B cell (primary cell): ENCODE measurements around the gene LAMC2. TPM values are rescaled to one million over a fixed set of nuclear protein-coding genes. Genes with fewer than 3 reads are reported as not detected.

Source experiments
- ATAC-seq: fragments of 200-7000 bp; cut with Tn5 transposase; one replicate; pipeline ENCODE4 v1.10.0; 2021; ENCODE audit warnings: low read depth, mild to moderate bottlenecking, moderate number of reproducible peaks, moderate library complexity
- CTCF ChIA-PET: fragments of 350-600 bp; sonication (Branson Sonifier 250); formaldehyde crosslinking; loops from one replicate; lab custom pipeline; 2021; ENCODE audit warnings: antibody characterized with exemption, inconsistent platforms; lab: Charles Lee
- POLR2A ChIA-PET: fragments of 350-600 bp; sonication (Branson Sonifier 250); formaldehyde crosslinking; loops from one replicate; lab custom pipeline; 2021; ENCODE audit warnings: antibody characterized with exemption; lab: Charles Lee
- DNase-seq: peaks from one replicate; pipeline ENCODE4 v3.0.0; 2013
- H2AFZ ChIP-seq: 2 replicates; pipeline ENCODE4 v1.6.1; 2012; ENCODE audit warnings: mild to moderate bottlenecking, low read depth, low read length; ENCODE audit not compliant: insufficient read depth, poor library complexity, severe bottlenecking
- H3K27ac ChIP-seq, 2 donors: 1 replicate in 1 of 2; 2 replicates in 1 of 2; pipeline ENCODE4 v1.5.1; 2012 to 2013; ENCODE audit warnings: low read length in 2 of 2, mild to moderate bottlenecking in 2 of 2, moderate library complexity in 1 of 2
- H3K27me3 ChIP-seq, 4 experiments: fragments of 200-600 bp in 1 of 4; sonication (generic) in 1 of 4; replicated peaks in 1 of 4; 1 replicate in 2 of 4; 2 replicates in 2 of 4; pipeline versions ENCODE4 v1.6.1 to v1.7.0; 2013 to 2016; ENCODE audit warnings: low read length in 3 of 4, mild to moderate bottlenecking in 2 of 4, mixed read lengths in 1 of 4, moderate library complexity in 1 of 4; ENCODE audit not compliant: insufficient read depth in 4 of 4, control insufficient read depth in 3 of 4; ENCODE audit errors: control extremely low read depth in 1 of 4
- H3K36me3 ChIP-seq, 2 experiments: replicated peaks in 1 of 2; 1 replicate in 1 of 2; 2 replicates in 1 of 2; pipeline versions ENCODE4 v1.6.1 to v1.7.1; 2013; ENCODE audit warnings: low read length in 1 of 2; ENCODE audit not compliant: insufficient read depth in 2 of 2, control insufficient read depth in 1 of 2; ENCODE audit errors: control extremely low read depth in 1 of 2, extremely low read depth in 1 of 2
- H3K4me1 ChIP-seq, 2 donors: fragments of 200-600 bp in 1 of 2; sonication (generic) in 1 of 2; 1 replicate in 1 of 2; 2 replicates in 1 of 2; pipeline versions ENCODE4 v1.5.1 to v1.6.1; 2013 to 2017; ENCODE audit warnings: low read length in 2 of 2; ENCODE audit not compliant: control insufficient read depth in 2 of 2, insufficient read depth in 2 of 2
- H3K4me2 ChIP-seq: replicated peaks from 2 replicates; pipeline ENCODE3; 2012; ENCODE audit warnings: mild to moderate bottlenecking, low read depth, low read length; ENCODE audit not compliant: poor library complexity, severe bottlenecking
- H3K4me3 ChIP-seq, 5 experiments: fragments of 200-600 bp in 1 of 5; sonication (generic) in 1 of 5; 1 replicate in 3 of 5; 2 replicates in 2 of 5; pipeline versions ENCODE4 v1.5.1 to v1.7.0; 2011 to 2016; ENCODE audit warnings: low read length in 4 of 5, mild to moderate bottlenecking in 4 of 5, low read depth in 2 of 5, control low read depth in 1 of 5, moderate library complexity in 1 of 5; ENCODE audit not compliant: insufficient read depth in 1 of 5; ENCODE audit errors: control extremely low read depth in 1 of 5, extremely low read depth in 1 of 5
- H3K79me2 ChIP-seq: fragments of 200-600 bp; sonication (generic); one replicate; pipeline ENCODE4 v1.6.0; 2016; ENCODE audit warnings: low read length; ENCODE audit not compliant: control insufficient read depth, insufficient read depth
- H3K9ac ChIP-seq: fragments of 200-600 bp; sonication (generic); 2 replicates; pipeline ENCODE4 v1.6.1; 2017; ENCODE audit warnings: mild to moderate bottlenecking, low read length, moderate library complexity
- H3K9me3 ChIP-seq, 3 donors: one replicate each; pipeline versions ENCODE4 v1.6.1 to v1.7.1; 2013; ENCODE audit warnings: low read length in 2 of 3; ENCODE audit not compliant: control insufficient read depth in 2 of 3, insufficient read depth in 1 of 3; ENCODE audit errors: control extremely low read depth in 1 of 3
- H4K20me1 ChIP-seq: 2 replicates; pipeline ENCODE4 v1.6.0; 2012; ENCODE audit warnings: mild to moderate bottlenecking, low read length; ENCODE audit not compliant: insufficient read depth, control insufficient read depth, poor library complexity, severe bottlenecking
- H3K27ac Mint-ChIP-seq: one replicate; pipeline ENCODE4 v1.8.0; 2021; ENCODE audit warnings: mixed read lengths
- H3K27me3 Mint-ChIP-seq: one replicate; pipeline ENCODE4 v1.8.0; 2021; ENCODE audit warnings: mixed read lengths
- H3K4me1 Mint-ChIP-seq: one replicate; pipeline ENCODE4 v1.8.0; 2021; ENCODE audit warnings: mixed read lengths
- H3K4me3 Mint-ChIP-seq: one replicate; pipeline ENCODE4 v1.8.0; 2021; ENCODE audit warnings: mixed read lengths
- H3K9me3 Mint-ChIP-seq: one replicate; pipeline ENCODE4 v1.8.0; 2022; ENCODE audit warnings: mixed read lengths; ENCODE audit not compliant: insufficient read depth
- CTCF ChIP-seq: fragments of 200-600 bp; IDR thresholded peaks from one replicate; pipeline ENCODE4 v1.8.0; 2022; ENCODE audit warnings: antibody characterized with exemption, mild to moderate bottlenecking
- EZH2 ChIP-seq: IDR thresholded peaks from 2 replicates; pipeline ENCODE4 v1.6.1; 2012; ENCODE audit warnings: borderline replicate concordance, low read depth, mild to moderate bottlenecking, moderate library complexity, low read length; ENCODE audit not compliant: insufficient read depth, poor library complexity, severe bottlenecking
- WGBS: methylation state at CpG from one replicate; pipeline ENCODE4 v1.1.5; 2013; ENCODE audit warnings: missing lambda C conversion rate; ENCODE audit not compliant: insufficient coverage; 5-methylcytosine and 5-hydroxymethylcytosine counted together
- intact Hi-C: fragments of 100-400 bp; cut with micrococcal nuclease; formaldehyde crosslinking; loops from one replicate; pipeline ENCODE4 v1.10.0; 2022
- polyA plus RNA-seq: library from polyadenylated mRNA; depleted of rRNA; stranded (reverse); fragments of >200 nt; gene quantifications from 2 replicates; pipeline ENCODE4 v1.2.3, GENCODE V29; 2012
- total RNA-seq, 2 donors: library from RNA; stranded (reverse); fragments of 120-200 nt in 1 of 2; gene quantifications; 1 replicate in 1 of 2; 2 replicates in 1 of 2; pipeline versions ENCODE4 v1.2.3 to v1.2.4, GENCODE V29; 2013 to 2022

Gene LAMC2
- total and polyA plus RNA-seq, 2 donors (not counting 1 experiment from before 2014, with no cell fraction given) = not detected

GRCh38 chr1:183223467-183223866 is 37.4 kb downstream of the LAMC2 start:
- intact Hi-C loops = no loop called here
- 74% methylated on average over 3 of the region's 3 CpGs for WGBS
- ChIA-PET CTCF (interaction anchor here (0.7 kb wide), 1 partner anchor 261 kb away, joined by 3 read pairs; no protein-coding TSS in a partner anchor), POLR2A (no interaction called here)
- Histone ChIP-seq H3K27ac (no peak overlapping the region), H3K4me2 (no peak overlapping the region), H3K27me3 (no peaks in the 10 kb centered on the region), H2AFZ (no peak overlapping the region), H3K9me3 (no peaks in the 10 kb centered on the region), H3K79me2 (no peaks in the 10 kb centered on the region), H4K20me1 (no peaks in the 10 kb centered on the region), H3K4me1 (peaks cover 0 to 4% of the 10 kb centered on the region in 2 donors), H3K4me3 (no peak overlapping the region), H3K9ac (no peak overlapping the region), H3K36me3 (no peaks in the 10 kb centered on the region)
- Mint-ChIP-seq H3K9me3 (no peaks in the 10 kb centered on the region), H3K27me3 (peaks cover 27% of the 10 kb centered on the region), H3K4me3 (no peak overlapping the region), H3K4me1 (peaks cover 9% of the 10 kb centered on the region), H3K27ac (no peak overlapping the region)
- ATAC-seq (no peak), DNase-seq (no peak)
- TF ChIP-seq EZH2 (no peak), CTCF (no peak)

- Histone ChIP-seq H3K9me3 (no peaks in the 10 kb centered on the region), H3K79me2 (no peaks in the 10 kb centered on the region), H3K27me3 (no peaks in the 10 kb centered on the region), H3K4me3 (no peak overlapping the region), H3K9ac (no peak overlapping the region), H2AFZ (no peak overlapping the region), H3K27ac (no peak overlapping the region), H3K4me1 (no peaks in the 10 kb centered on the region), H4K20me1 (no peaks in the 10 kb centered on the region), H3K4me2 (no peak overlapping the region), H3K36me3 (no peaks in the 10 kb centered on the region)
- ATAC-seq = no peak
- CTCF ChIA-PET = interaction anchor here (1.0 to 1.8 kb wide), 2 partner anchors 10 to 264 kb away, joined by 3 to 7 read pairs; no protein-coding TSS in a partner anchor
- Mint-ChIP-seq H3K9me3 (no peaks in the 10 kb centered on the region), H3K4me3 (no peak overlapping the region), H3K27ac (no peak overlapping the region), H3K4me1 (peaks cover 5% of the 10 kb centered on the region), H3K27me3 (peaks cover 12% of the 10 kb centered on the region)
- 69% methylated on average over 2 of the region's 4 CpGs for WGBS
- intact Hi-C loops = no loop called here
- no peak for TF ChIP-seq EZH2
- TF ChIP-seq CTCF = no peak
- no peak for DNase-seq
- POLR2A ChIA-PET = no interaction called here
Observed at GRCh38 chr1:183226361-183226760, 40.3 kb downstream of the LAMC2 start.
